Gastroesophageal sphincter (tissue), 4 donors: ENCODE measurements around the gene H19. TPM values are rescaled to one million over a fixed set of nuclear protein-coding genes. Genes with fewer than 3 reads are reported as not detected.

Experiments used
- ATAC-seq: fragments of 150-250 bp; one replicate; pipeline ENCODE4 v1.9.1; 2016; ENCODE audit warnings: mild to moderate bottlenecking, moderate library complexity
- H3K27ac ChIP-seq, 4 donors: fragments of 200-600 bp; sonication (generic) in 3 of 4; 1 replicate in 3 of 4; 2 replicates in 1 of 4; pipeline ENCODE4 v1.5.1; 2016 to 2019
- H3K27me3 ChIP-seq: fragments of 200-600 bp; sonication (generic); one replicate; pipeline ENCODE4 v1.5.1; 2019
- H3K36me3 ChIP-seq, 2 donors: fragments of 200-600 bp; sonication (generic); one replicate each; pipeline ENCODE4 v1.5.1; 2019; ENCODE audit warnings: control low read depth in 1 of 2
- H3K4me1 ChIP-seq, 3 donors: fragments of 200-600 bp; sonication (generic); 1 replicate in 2 of 3; 2 replicates in 1 of 3; pipeline ENCODE4 v1.5.1; 2016 to 2019; ENCODE audit warnings: control low read depth in 2 of 3
- H3K4me3 ChIP-seq, 2 donors: fragments of 200-600 bp; sonication (generic); one replicate each; pipeline ENCODE4 v1.5.1; 2019; ENCODE audit warnings: mild to moderate bottlenecking in 1 of 2, moderate library complexity in 1 of 2
- H3K9me3 ChIP-seq, 3 donors: fragments of 200-600 bp; sonication (generic); one replicate each; pipeline ENCODE4 v1.5.1; 2017 to 2019; ENCODE audit warnings: control low read depth in 2 of 3
- CTCF ChIP-seq, 4 experiments: fragments of 200-600 bp in 2 of 4; fragments of 450-650 bp in 2 of 4; sonication (generic) in 1 of 4; IDR thresholded peaks; one replicate each; pipeline ENCODE4 v1.5.1; 2017 to 2019; ENCODE audit warnings: antibody characterized with exemption in 4 of 4, mild to moderate bottlenecking in 2 of 4, moderate library complexity in 2 of 4
- EP300 ChIP-seq: sonication (generic); formaldehyde crosslinking; IDR thresholded peaks from one replicate; pipeline ENCODE4 v1.6.1; 2017; ENCODE audit warnings: antibody characterized with exemption, mild to moderate bottlenecking
- POLR2A ChIP-seq, 2 donors: fragments of 450-650 bp; IDR thresholded peaks; one replicate each; pipeline ENCODE4 v1.6.1; 2017; ENCODE audit warnings: antibody characterized with exemption in 2 of 2, mild to moderate bottlenecking in 2 of 2, moderate library complexity in 1 of 2
- POLR2AphosphoS5 ChIP-seq: sonication (generic); formaldehyde crosslinking; IDR thresholded peaks from one replicate; pipeline ENCODE4 v1.6.1; 2017; ENCODE audit warnings: antibody characterized with exemption
- WGBS, 2 donors: methylation state at CpG; one replicate each; pipeline ENCODE4 v1.1.5; 2018; ENCODE audit warnings: low coverage in 1 of 2; 5-methylcytosine and 5-hydroxymethylcytosine counted together
- total RNA-seq, 4 donors: library from RNA; depleted of rRNA; stranded (reverse); fragments of >200 nt; gene quantifications; one replicate each; pipeline ENCODE4 v1.1.0, GENCODE V29; 2016

Gene H19
- total RNA-seq, 4 donors from 2014 or later = 77.5 to 429 (median 399) TPM

- WGBS, 2 donors = no CpG with 5 or more reads among the region's 17 CpGs
- Histone ChIP-seq H3K27me3 (no peaks in the 10 kb centered on the region), H3K4me1 (no peaks in the 10 kb centered on the region), H3K27ac (no peak overlapping the region), H3K36me3 (no peaks in the 10 kb centered on the region), H3K4me3 (no peak overlapping the region), H3K9me3 (no peaks in the 10 kb centered on the region)
- no peak for ATAC-seq
- TF ChIP-seq CTCF (IDR thresholded peaks at IDR 0.05) (no peak), EP300 (no peak), POLR2AphosphoS5 (no peak), POLR2A (IDR thresholded peaks at IDR 0.05) (no peak)
Measured at GRCh38 chr11:1959786-1960185, 37.9 kb downstream of the H19 start.

GRCh38 chr11:1958367-1958766, 39.3 kb downstream of the H19 start:
- H3K36me3 ChIP-seq = no peaks in the 10 kb centered on the region
- H3K4me3 ChIP-seq = no peak overlapping the region
- no peaks in the 10 kb centered on the region for H3K9me3 ChIP-seq
- no peak for ATAC-seq
- no peaks in the 10 kb centered on the region for H3K27me3 ChIP-seq
- H3K27ac ChIP-seq = no peak overlapping the region
- H3K4me1 ChIP-seq = no peaks in the 10 kb centered on the region
- TF ChIP-seq CTCF (IDR thresholded peaks at IDR 0.05) = no peak
- no peak for TF ChIP-seq POLR2AphosphoS5
- no peak for TF ChIP-seq POLR2A (IDR thresholded peaks at IDR 0.05)
- no peak for TF ChIP-seq EP300
- WGBS, 2 donors = no CpG with 5 or more reads among the region's 18 CpGs

- H3K4me3 ChIP-seq = no peak overlapping the region
- no CpG with 5 or more reads among the region's 23 CpGs for WGBS, 2 donors
- H3K4me1 ChIP-seq = no peaks in the 10 kb centered on the region
- TF ChIP-seq CTCF (IDR thresholded peaks at IDR 0.05) = peak in 2 of 4 experiments; percentile 14 to 46
- no peak for TF ChIP-seq POLR2AphosphoS5
- no peak overlapping the region for H3K27ac ChIP-seq
- peak; percentile 64 for ATAC-seq
- no peaks in the 10 kb centered on the region for H3K27me3 ChIP-seq
- no peaks in the 10 kb centered on the region for H3K9me3 ChIP-seq
- H3K36me3 ChIP-seq = no peaks in the 10 kb centered on the region
Measured at GRCh38 chr11:1953489-1954266, 44.0 kb downstream of the H19 start.

GRCh38 chr11:1952806-1953482, 44.7 kb downstream of the H19 start:
- H3K9me3 ChIP-seq = no peaks in the 10 kb centered on the region
- no peak overlapping the region for H3K27ac ChIP-seq

More at GRCh38 chr11:1952806-1953482, 44.7 kb downstream of the H19 start:
- Histone ChIP-seq H3K4me3 (no peak overlapping the region), H3K4me1 (no peaks in the 10 kb centered on the region), H3K36me3 (no peaks in the 10 kb centered on the region), H3K27me3 (no peaks in the 10 kb centered on the region)
- TF ChIP-seq CTCF (IDR thresholded peaks at IDR 0.05) (no peak), POLR2A (IDR thresholded peaks at IDR 0.05) (no peak), EP300 (no peak), POLR2AphosphoS5 (no peak)
- ATAC-seq = no peak
- WGBS, 2 donors = no CpG with 5 or more reads among the region's 29 CpGs
